GM12864 (cell line): ENCODE measurements around the gene NARS2.

Source experiments
- DNase-seq: peaks from one replicate; pipeline ENCODE4 v3.0.0-alpha.2; 2011; ENCODE audit warnings: low read depth
- H3K4me3 ChIP-seq: 2 replicates; pipeline ENCODE4 v1.5.1; 2011; ENCODE audit warnings: mild to moderate bottlenecking, low read depth, low read length, control low read depth
- TF ChIP-seq, protein P1 (sequence below): IDR thresholded peaks from 2 replicates; pipeline ENCODE4 v1.5.1; 2011; ENCODE audit warnings: low read depth, mild to moderate bottlenecking, moderate library complexity, low read length, control low read depth, inconsistent platforms; ENCODE audit errors: missing control alignments

NARS2 gene

DNA sequence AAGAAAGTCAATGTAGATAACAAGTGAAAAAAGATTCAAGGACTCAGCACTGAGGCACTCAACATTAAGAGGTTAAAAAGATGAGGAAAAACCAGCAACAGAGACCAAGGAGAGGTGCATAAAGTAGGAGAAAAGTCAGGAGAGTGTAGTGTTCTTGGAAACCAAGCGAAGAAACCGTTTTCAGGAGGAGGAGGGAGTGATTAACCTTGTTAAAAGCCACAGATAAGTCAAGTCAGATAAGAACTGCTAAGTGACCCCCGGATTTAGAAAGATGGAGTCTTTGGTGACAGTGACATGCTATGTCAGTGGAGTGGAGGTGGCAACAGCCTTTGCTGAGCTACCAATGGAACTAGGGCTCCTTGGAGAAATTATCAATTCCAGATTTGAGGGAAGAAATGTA, 13.9 kb upstream of the NARS2 start:
- no peak overlapping the region for H3K4me3 ChIP-seq
- DNase-seq: no peak
- TF ChIP-seq, protein P1, sequence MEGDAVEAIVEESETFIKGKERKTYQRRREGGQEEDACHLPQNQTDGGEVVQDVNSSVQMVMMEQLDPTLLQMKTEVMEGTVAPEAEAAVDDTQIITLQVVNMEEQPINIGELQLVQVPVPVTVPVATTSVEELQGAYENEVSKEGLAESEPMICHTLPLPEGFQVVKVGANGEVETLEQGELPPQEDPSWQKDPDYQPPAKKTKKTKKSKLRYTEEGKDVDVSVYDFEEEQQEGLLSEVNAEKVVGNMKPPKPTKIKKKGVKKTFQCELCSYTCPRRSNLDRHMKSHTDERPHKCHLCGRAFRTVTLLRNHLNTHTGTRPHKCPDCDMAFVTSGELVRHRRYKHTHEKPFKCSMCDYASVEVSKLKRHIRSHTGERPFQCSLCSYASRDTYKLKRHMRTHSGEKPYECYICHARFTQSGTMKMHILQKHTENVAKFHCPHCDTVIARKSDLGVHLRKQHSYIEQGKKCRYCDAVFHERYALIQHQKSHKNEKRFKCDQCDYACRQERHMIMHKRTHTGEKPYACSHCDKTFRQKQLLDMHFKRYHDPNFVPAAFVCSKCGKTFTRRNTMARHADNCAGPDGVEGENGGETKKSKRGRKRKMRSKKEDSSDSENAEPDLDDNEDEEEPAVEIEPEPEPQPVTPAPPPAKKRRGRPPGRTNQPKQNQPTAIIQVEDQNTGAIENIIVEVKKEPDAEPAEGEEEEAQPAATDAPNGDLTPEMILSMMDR: no peak

DNA sequence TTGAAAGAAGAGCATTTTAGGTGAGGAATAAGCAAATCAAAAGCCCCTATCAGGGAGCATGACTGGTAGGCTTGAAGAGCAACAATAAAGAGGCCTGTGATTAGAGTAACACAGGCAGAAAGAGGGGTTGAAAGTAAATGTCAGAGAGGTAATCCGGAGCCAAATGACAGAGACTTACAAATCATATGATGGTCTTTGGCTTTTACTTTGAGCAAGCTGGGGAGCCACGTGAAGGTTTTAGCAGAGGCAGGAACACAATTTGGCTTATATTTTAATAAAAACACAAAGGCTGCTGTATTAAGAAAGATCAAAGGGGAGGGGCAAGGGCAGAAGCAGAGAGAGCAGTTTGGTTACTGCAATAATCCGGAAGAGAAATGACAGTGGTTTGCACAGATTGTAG, 12.8 kb upstream of the NARS2 start:
- TF ChIP-seq, protein P1: no peak

DNA sequence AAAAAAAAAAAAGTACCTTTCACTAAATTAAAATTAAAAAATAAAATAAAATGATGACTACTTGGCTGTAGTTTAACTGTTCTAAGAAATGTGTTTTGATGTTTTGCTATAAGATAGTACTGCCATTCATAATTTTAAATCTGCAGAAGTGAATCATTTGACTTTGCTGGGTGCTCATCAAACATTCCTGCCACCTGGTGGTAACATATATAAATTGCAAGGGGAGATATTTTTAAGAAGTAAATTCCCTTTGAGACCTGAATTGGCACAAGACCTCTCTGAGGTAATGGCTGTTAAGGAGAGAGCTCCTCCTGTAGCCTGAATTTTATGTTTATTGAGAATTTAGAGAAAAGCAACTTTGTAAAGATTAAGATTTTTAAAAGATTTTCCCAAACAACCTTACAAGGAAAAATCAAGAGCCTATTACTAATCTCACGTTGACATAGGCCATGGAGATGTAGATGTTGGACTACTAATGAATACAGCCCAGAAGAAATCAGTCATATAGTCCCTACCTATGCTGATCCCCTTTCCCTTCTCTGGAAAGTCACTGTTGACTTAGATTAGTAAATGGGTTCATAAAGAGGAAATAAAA, 11.9 kb upstream of the NARS2 start:
- no peak overlapping the region for H3K4me3 ChIP-seq
- DNase-seq: no peak
- TF ChIP-seq, protein P1: peak; percentile 51

More for the DNA sequence above, 12.8 kb upstream of the NARS2 start:
- DNase-seq: no peak
- H3K4me3 ChIP-seq: no peak overlapping the region

- no peak overlapping the region for H3K4me3 ChIP-seq
These were observed 9.2 kb upstream of the NARS2 start for GRCh38 chr11:78583889-78584288.

DNA sequence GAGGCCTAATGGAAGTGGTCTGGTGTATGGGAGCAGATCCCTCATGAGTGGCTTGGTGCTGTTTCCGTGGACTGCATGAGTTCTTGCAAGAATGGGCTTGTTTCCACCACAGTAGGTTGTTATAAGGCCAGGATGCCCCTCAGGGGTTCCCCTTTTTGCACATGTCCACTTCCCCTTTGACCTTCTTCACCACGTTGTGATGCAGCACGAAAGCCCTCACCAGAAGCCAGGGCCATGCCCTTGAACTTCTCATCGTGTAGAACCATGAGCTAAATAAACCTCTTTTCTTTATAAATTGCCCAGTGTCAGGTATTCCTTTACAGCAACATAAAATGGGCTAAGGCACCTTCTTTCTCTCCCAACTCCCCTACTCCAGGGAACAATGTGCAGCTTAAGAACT, 2.8 kb upstream of the NARS2 start:
- TF ChIP-seq, protein P1: no peak
- no peak overlapping the region for H3K4me3 ChIP-seq
- DNase-seq: no peak

More at GRCh38 chr11:78583889-78584288, 9.2 kb upstream of the NARS2 start:
- TF ChIP-seq, protein P1: no peak
- no peak for DNase-seq

DNA sequence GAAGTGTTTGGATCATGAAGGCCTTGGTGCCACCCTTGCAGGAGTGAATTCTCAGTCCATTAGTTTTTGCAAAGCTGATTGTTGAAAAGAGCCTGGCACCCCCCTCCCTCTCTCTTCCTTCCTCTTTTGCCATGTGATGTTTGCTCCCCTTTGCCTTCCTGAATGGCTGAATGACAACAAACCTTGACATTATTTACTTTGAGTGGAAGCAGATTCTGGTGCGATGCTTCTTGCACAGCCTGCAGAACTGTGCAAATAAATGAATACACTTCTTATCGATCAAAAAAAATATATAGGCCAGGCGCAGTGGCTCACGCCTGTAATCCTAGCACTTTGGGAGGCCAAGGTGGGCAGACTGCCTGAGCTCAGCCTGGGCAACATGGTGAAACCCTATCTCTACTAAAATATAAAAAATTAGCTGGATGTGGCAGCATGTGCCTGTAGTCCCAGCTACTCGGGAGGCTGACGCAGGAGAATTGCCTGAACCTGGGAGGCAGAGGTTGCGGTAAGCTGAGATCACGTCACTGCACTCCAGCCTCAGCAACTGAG, 2.0 kb upstream of the NARS2 start:
- no peak overlapping the region for H3K4me3 ChIP-seq
- no peak for DNase-seq
- TF ChIP-seq, protein P1: no peak

GRCh38 chr11:78575478-78575877, 814 bp upstream of the NARS2 start:
- TF ChIP-seq, protein P1: no peak
- H3K4me3 ChIP-seq: peak overlapping the region; percentile 97; the same call in 1 of the 2 replicates
- DNase-seq: no peak
